NK-92 treated with Interleukin-12 subunit alpha and Interleukin-12 subunit beta, amount 100 ng/mL, for 24 hours (cell line): ENCODE results near the gene ZSWIM9.

Source experiments
- DNase-seq: peaks from one replicate; lab custom pipeline; 2025; lab: John Stamatoyannopoulos, UW

Gene ZSWIM9

GRCh38 chr19:48169939-48170803, at the start of gene ZSWIM9, which contains the start of gene LIG1:
TSS of gene ZSWIM9 (plus strand) at chr19:48170680. CDS start at chr19:48171803, 1,123 bp downstream.
TSS of gene LIG1 (minus strand) at chr19:48170344. CDS start at chr19:48165566, 4,778 bp downstream.
- peak; percentile 91 for DNase-seq

GRCh38 chr19:48121066-48121465, 49.4 kb upstream of the ZSWIM9 start:
- DNase-seq, result no peak

GRCh38 chr19:48121909-48122371, 48.5 kb upstream of the ZSWIM9 start:
- no peak for DNase-seq

- no peak for DNase-seq
Measured at GRCh38 chr19:48122421-48122820, 48.1 kb upstream of the ZSWIM9 start.

- DNase-seq, result no peak
Measured at GRCh38 chr19:48123907-48124651, 46.4 kb upstream of the ZSWIM9 start.

GRCh38 chr19:48127561-48127960, 42.9 kb upstream of the ZSWIM9 start:
- no peak for DNase-seq

- DNase-seq, result no peak
Measured at GRCh38 chr19:48133094-48133493, 37.4 kb upstream of the ZSWIM9 start.

GRCh38 chr19:48135411-48135810, 35.1 kb upstream of the ZSWIM9 start:
- no peak for DNase-seq

GRCh38 chr19:48136547-48136946, 33.9 kb upstream of the ZSWIM9 start:
- no peak for DNase-seq

GRCh38 chr19:48137411-48137810, 33.1 kb upstream of the ZSWIM9 start:
- DNase-seq, result no peak

GRCh38 chr19:48139053-48139452, 31.4 kb upstream of the ZSWIM9 start:
- DNase-seq, result no peak

GRCh38 chr19:48147597-48148175, 22.8 kb upstream of the ZSWIM9 start:
- no peak for DNase-seq

- no peak for DNase-seq
Measured at GRCh38 chr19:48148576-48148975, 21.9 kb upstream of the ZSWIM9 start.

- no peak for DNase-seq
Measured at GRCh38 chr19:48149430-48149829, 21.1 kb upstream of the ZSWIM9 start.

- peak; percentile 19 for DNase-seq
Measured at GRCh38 chr19:48152551-48152950, 17.9 kb upstream of the ZSWIM9 start.

- no peak for DNase-seq
Measured at GRCh38 chr19:48154003-48154402, 16.5 kb upstream of the ZSWIM9 start.

GRCh38 chr19:48158210-48158790, 12.2 kb upstream of the ZSWIM9 start:
- no peak for DNase-seq

- no peak for DNase-seq
Measured at GRCh38 chr19:48168689-48169088, 1.8 kb upstream of the ZSWIM9 start.

- DNase-seq, result peak; percentile 87
Measured at GRCh38 chr19:48169578-48169938, 922 bp upstream of the ZSWIM9 start.

- DNase-seq, result no peak
Measured at GRCh38 chr19:48170817-48171347, 402 bp downstream of the ZSWIM9 start.

GRCh38 chr19:48171710-48172109, 1.2 kb downstream of the ZSWIM9 start:
- DNase-seq, result no peak

- no peak for DNase-seq
Measured at GRCh38 chr19:48174445-48175030, 4.1 kb downstream of the ZSWIM9 start.
